ENCODE results near the gene TENT5C.

TENT5C gene

GRCh38 chr1:117566556-117566955 is 39.3 kb upstream of the TENT5C start:
- peaks cover 2% of the 10 kb centered on the region for H3K27me3 Mint-ChIP-seq
- no peak for DNase-seq
- ATAC-seq: no peak
- peaks cover 2% of the 10 kb centered on the region for H3K4me1 Mint-ChIP-seq
- no peaks in the 10 kb centered on the region for H3K36me3 Mint-ChIP-seq (ENCODE audit: low read depth)
- no peaks in the 10 kb centered on the region for H3K9me3 Mint-ChIP-seq
- H3K27ac Mint-ChIP-seq: no peak overlapping the region
- no peak overlapping the region for H3K4me3 Mint-ChIP-seq

- Mint-ChIP-seq H3K27ac (no peak overlapping the region), H3K36me3 (ENCODE audit: low read depth) (no peaks in the 10 kb centered on the region), H3K9me3 (no peaks in the 10 kb centered on the region), H3K4me3 (no peak overlapping the region), H3K27me3 (peaks cover 2% of the 10 kb centered on the region), H3K4me1 (peaks cover 6% of the 10 kb centered on the region)
- ATAC-seq: no peak
- DNase-seq: no peak
Observed at GRCh38 chr1:117567435-117567834, 38.4 kb upstream of the TENT5C start.

DNA sequence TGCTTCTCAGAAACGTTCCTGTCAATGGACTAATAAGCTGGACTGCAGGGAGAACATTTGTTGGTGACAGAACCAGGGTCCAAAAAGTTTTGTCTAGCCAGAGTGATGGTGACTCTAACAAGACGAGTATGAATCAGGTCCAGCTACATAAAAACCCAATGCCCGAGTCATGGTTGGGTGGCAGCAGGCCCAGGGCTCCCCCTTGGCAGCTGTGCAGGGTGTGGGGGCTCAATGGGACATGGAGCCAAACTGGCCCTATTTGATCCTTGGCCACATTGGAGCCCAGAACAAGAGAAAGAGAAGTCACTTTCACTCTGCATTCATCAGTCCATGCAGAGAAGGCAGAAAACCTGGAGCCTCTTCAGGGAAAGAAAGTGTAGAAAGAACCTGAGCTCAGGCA is 37.9 kb upstream of the TENT5C start:
- Mint-ChIP-seq H3K27ac (no peak overlapping the region), H3K4me1 (peaks cover 11% of the 10 kb centered on the region)
- ATAC-seq: no peak

DNA sequence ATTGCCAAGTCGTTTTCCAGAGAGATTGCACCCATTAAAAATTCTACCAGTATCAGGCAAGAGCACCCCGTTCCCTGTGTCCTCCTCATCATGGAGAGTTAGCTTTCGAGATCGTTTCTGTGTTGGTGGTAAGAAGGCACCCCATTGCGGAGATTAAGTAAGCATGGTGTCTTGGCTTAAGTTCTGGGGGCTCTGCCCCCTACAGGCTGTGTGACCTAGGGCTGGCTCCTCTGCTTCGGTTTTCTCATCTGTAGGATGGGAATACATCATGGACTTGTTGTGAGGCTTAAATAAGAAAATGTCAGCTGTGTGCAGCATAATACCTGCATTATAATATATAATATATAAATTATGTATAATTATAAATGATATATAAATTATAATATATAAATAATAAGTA is 36.8 kb upstream of the TENT5C start:
- ATAC-seq (no peak), DNase-seq (no peak)
- Mint-ChIP-seq H3K4me1 (peaks cover 18% of the 10 kb centered on the region), H3K9me3 (no peaks in the 10 kb centered on the region), H3K36me3 (ENCODE audit: low read depth) (no peaks in the 10 kb centered on the region), H3K27me3 (peaks cover 2% of the 10 kb centered on the region), H3K27ac (no peak overlapping the region), H3K4me3 (no peak overlapping the region)

More for the DNA sequence above, 37.9 kb upstream of the TENT5C start:
- no peaks in the 10 kb centered on the region for H3K9me3 Mint-ChIP-seq
- H3K36me3 Mint-ChIP-seq (ENCODE audit: low read depth): no peaks in the 10 kb centered on the region
- peaks cover 2% of the 10 kb centered on the region for H3K27me3 Mint-ChIP-seq
- H3K4me3 Mint-ChIP-seq: no peak overlapping the region
- DNase-seq: no peak

- H3K36me3 Mint-ChIP-seq (ENCODE audit: low read depth): no peaks in the 10 kb centered on the region
Observed at GRCh38 chr1:117569856-117570255, 36.0 kb upstream of the TENT5C start.

GRCh38 chr1:117570988-117571409 is 34.8 kb upstream of the TENT5C start:
- no peak overlapping the region for H3K27ac Mint-ChIP-seq

More at GRCh38 chr1:117569856-117570255, 36.0 kb upstream of the TENT5C start:
- DNase-seq (no peak), ATAC-seq (no peak)
- Mint-ChIP-seq H3K9me3 (no peaks in the 10 kb centered on the region), H3K4me1 (peaks cover 22% of the 10 kb centered on the region), H3K27me3 (peaks cover 2% of the 10 kb centered on the region), H3K27ac (no peak overlapping the region), H3K4me3 (no peak overlapping the region)

DNA sequence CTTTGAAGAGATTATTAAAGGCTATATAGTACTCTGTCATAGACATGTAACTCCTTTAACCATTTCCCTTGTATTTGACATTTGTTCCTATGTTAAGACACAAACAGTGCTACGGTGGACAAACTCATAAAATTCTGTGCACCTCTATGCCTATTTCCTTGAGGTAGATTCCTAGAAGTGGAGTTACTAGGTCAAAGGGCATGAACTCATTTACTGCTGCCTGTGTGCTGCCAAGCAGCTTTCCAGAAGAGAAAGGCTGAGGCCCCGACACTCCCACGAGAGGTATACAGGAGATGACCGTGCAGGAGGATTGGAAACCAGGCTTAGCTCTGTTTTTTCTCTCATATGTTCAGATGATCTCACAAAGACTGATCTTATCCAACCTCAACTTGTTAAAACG is 34.4 kb upstream of the TENT5C start:
- Mint-ChIP-seq H3K27ac (no peak overlapping the region), H3K4me1 (peaks cover 22% of the 10 kb centered on the region)

More at GRCh38 chr1:117570988-117571409, 34.8 kb upstream of the TENT5C start:
- no peaks in the 10 kb centered on the region for H3K36me3 Mint-ChIP-seq (ENCODE audit: low read depth)
- H3K4me1 Mint-ChIP-seq: peaks cover 22% of the 10 kb centered on the region
- ATAC-seq (no peak), DNase-seq (no peak)
- H3K4me3 Mint-ChIP-seq: no peak overlapping the region
- no peaks in the 10 kb centered on the region for H3K9me3 Mint-ChIP-seq
- H3K27me3 Mint-ChIP-seq: peaks cover 2% of the 10 kb centered on the region

GRCh38 chr1:117572546-117572945 is 33.3 kb upstream of the TENT5C start:
- DNase-seq (peak; percentile 6), ATAC-seq (no peak)
- H3K36me3 Mint-ChIP-seq (ENCODE audit: low read depth): no peaks in the 10 kb centered on the region
- H3K4me3 Mint-ChIP-seq: no peak overlapping the region
- H3K27ac Mint-ChIP-seq: no peak overlapping the region
- H3K4me1 Mint-ChIP-seq: peaks cover 22% of the 10 kb centered on the region
- H3K9me3 Mint-ChIP-seq: no peaks in the 10 kb centered on the region
- no peaks in the 10 kb centered on the region for H3K27me3 Mint-ChIP-seq

More for the DNA sequence above, 34.4 kb upstream of the TENT5C start:
- peaks cover 2% of the 10 kb centered on the region for H3K27me3 Mint-ChIP-seq
- H3K9me3 Mint-ChIP-seq: no peaks in the 10 kb centered on the region
- no peak for ATAC-seq
- H3K36me3 Mint-ChIP-seq (ENCODE audit: low read depth): no peaks in the 10 kb centered on the region
- no peak overlapping the region for H3K4me3 Mint-ChIP-seq
- DNase-seq: no peak

GRCh38 chr1:117573386-117574023 is 32.3 kb upstream of the TENT5C start:
- H3K27ac Mint-ChIP-seq: no peak overlapping the region
- H3K4me1 Mint-ChIP-seq: peaks cover 22% of the 10 kb centered on the region
- DNase-seq: no peak
- ATAC-seq: peak; percentile 38
- H3K36me3 Mint-ChIP-seq (ENCODE audit: low read depth): no peaks in the 10 kb centered on the region
- H3K9me3 Mint-ChIP-seq: no peaks in the 10 kb centered on the region
- no peaks in the 10 kb centered on the region for H3K27me3 Mint-ChIP-seq
- no peak overlapping the region for H3K4me3 Mint-ChIP-seq

GRCh38 chr1:117574161-117574835 is 31.6 kb upstream of the TENT5C start:
- Mint-ChIP-seq H3K36me3 (ENCODE audit: low read depth) (no peaks in the 10 kb centered on the region), H3K27me3 (no peaks in the 10 kb centered on the region), H3K4me1 (peaks cover 22% of the 10 kb centered on the region), H3K9me3 (no peaks in the 10 kb centered on the region), H3K27ac (no peak overlapping the region), H3K4me3 (no peak overlapping the region)
- ATAC-seq (no peak), DNase-seq (no peak)

- Mint-ChIP-seq H3K36me3 (ENCODE audit: low read depth) (no peaks in the 10 kb centered on the region), H3K4me1 (peaks cover 22% of the 10 kb centered on the region), H3K27ac (no peak overlapping the region), H3K4me3 (no peak overlapping the region), H3K27me3 (no peaks in the 10 kb centered on the region), H3K9me3 (no peaks in the 10 kb centered on the region)
- ATAC-seq: no peak
- DNase-seq: no peak
Observed at GRCh38 chr1:117575586-117576225, 30.1 kb upstream of the TENT5C start.

- H3K4me1 Mint-ChIP-seq: peaks cover 22% of the 10 kb centered on the region
- H3K4me3 Mint-ChIP-seq: no peak overlapping the region
- DNase-seq: no peak
- no peak for ATAC-seq
- no peaks in the 10 kb centered on the region for H3K9me3 Mint-ChIP-seq
- no peaks in the 10 kb centered on the region for H3K27me3 Mint-ChIP-seq
- H3K36me3 Mint-ChIP-seq (ENCODE audit: low read depth): no peaks in the 10 kb centered on the region
- H3K27ac Mint-ChIP-seq: no peak overlapping the region
Observed at GRCh38 chr1:117576236-117576635, 29.6 kb upstream of the TENT5C start.

- Mint-ChIP-seq H3K27me3 (no peaks in the 10 kb centered on the region), H3K4me3 (no peak overlapping the region), H3K36me3 (ENCODE audit: low read depth) (no peaks in the 10 kb centered on the region), H3K9me3 (no peaks in the 10 kb centered on the region), H3K4me1 (peaks cover 17% of the 10 kb centered on the region), H3K27ac (no peak overlapping the region)
- ATAC-seq: no peak
- no peak for DNase-seq
Observed at GRCh38 chr1:117577191-117577885, 28.5 kb upstream of the TENT5C start.

DNA sequence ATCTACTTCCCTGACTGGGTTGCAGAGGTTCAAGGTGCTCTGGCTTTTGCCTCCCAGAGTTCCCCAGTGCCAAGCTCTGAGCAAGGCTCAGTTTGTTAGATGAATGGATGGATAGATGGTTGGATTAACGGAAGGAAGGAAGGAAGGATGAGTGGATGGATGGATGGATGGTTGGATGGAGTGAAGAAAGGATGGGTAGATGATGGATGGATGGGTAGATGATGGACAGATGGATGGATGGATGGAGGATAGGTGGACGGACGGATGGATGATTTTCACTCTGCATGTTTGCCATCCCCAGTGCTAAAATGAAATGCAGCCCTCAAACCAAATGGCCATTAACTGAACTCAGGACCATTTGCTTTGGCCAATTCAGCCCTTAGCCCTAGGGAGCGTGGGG is 27.4 kb upstream of the TENT5C start:
- ATAC-seq: no peak
- DNase-seq: no peak
- Mint-ChIP-seq H3K36me3 (ENCODE audit: low read depth) (no peaks in the 10 kb centered on the region), H3K4me3 (no peak overlapping the region), H3K27me3 (no peaks in the 10 kb centered on the region), H3K27ac (no peak overlapping the region), H3K9me3 (no peaks in the 10 kb centered on the region), H3K4me1 (peaks cover 6% of the 10 kb centered on the region)

Data from activated naive CD8-positive, alpha-beta T cell treated with anti-CD3 and anti-CD28 coated beads, Interleukin-2, amount 50 U/mL, for 24 hours (primary cell).